HG03196 (cell line): ENCODE results near the gene ACTR3C.
"Not testable (repeated sequence)": the region's sequence is repeated elsewhere in the genome, so short reads cannot be mapped to it uniquely, and the experiment has no call there.

Source experiments
- ATAC-seq: cut with Tn5 transposase; IDR thresholded peaks from one replicate; pipeline ENCODE4 v1.9.1; 2021; ENCODE audit not compliant: unreplicated experiment

ACTR3C gene

GRCh38 chr7:150336746-150337145, 13.4 kb upstream of the ACTR3C start:
- no peak for ATAC-seq

GRCh38 chr7:150335774-150336112, 12.4 kb upstream of the ACTR3C start:
- ATAC-seq = no peak

- no peak for ATAC-seq
Observed at GRCh38 chr7:150335108-150335773, 11.9 kb upstream of the ACTR3C start.

- ATAC-seq = no peak
Observed at GRCh38 chr7:150334108-150334507, 10.8 kb upstream of the ACTR3C start.

- no peak for ATAC-seq
Observed at GRCh38 chr7:150333659-150334058, 10.3 kb upstream of the ACTR3C start.

- ATAC-seq = no peak
Observed at GRCh38 chr7:150332852-150333635, 9.7 kb upstream of the ACTR3C start.

- ATAC-seq = no peak
Observed at GRCh38 chr7:150330211-150330885, 7.0 kb upstream of the ACTR3C start.

GRCh38 chr7:150329331-150330120, 6.2 kb upstream of the ACTR3C start:
- ATAC-seq = no peak

- no peak for ATAC-seq
Observed at GRCh38 chr7:150327308-150327707, 4.0 kb upstream of the ACTR3C start.

GRCh38 chr7:150326657-150327268, 3.4 kb upstream of the ACTR3C start:
- ATAC-seq = no peak

- no peak for ATAC-seq
Observed at GRCh38 chr7:150325901-150326300, 2.6 kb upstream of the ACTR3C start.

GRCh38 chr7:150325110-150325611, 1.8 kb upstream of the ACTR3C start:
- ATAC-seq = no peak

- ATAC-seq = no peak
Observed at GRCh38 chr7:150324373-150324961, 1.1 kb upstream of the ACTR3C start.

- no peak for ATAC-seq
Observed at GRCh38 chr7:150323682-150324372, 482 bp upstream of the ACTR3C start.

- no peak for ATAC-seq
Observed at GRCh38 chr7:150322114-150322832, 1.1 kb downstream of the ACTR3C start.

- ATAC-seq = no peak
Observed at GRCh38 chr7:150321788-150322113, 1.6 kb downstream of the ACTR3C start.

GRCh38 chr7:150317748-150318444, 5.4 kb downstream of the ACTR3C start:
- ATAC-seq = no peak

- not testable (repeated sequence) for ATAC-seq
Observed at GRCh38 chr7:150316987-150317386, 6.4 kb downstream of the ACTR3C start.
